Vagina (tissue), 2 donors: Measurements from ENCODE around the gene ZGPAT. TPM values are rescaled to one million over a fixed set of nuclear protein-coding genes. Genes with fewer than 3 reads are reported as not detected.
"Not testable (repeated sequence)": the region's sequence is repeated elsewhere in the genome, so short reads cannot be mapped to it uniquely, and the experiment has no call there.

Source experiments
- DNase-seq, 2 donors: peaks; one replicate each; pipeline ENCODE4 v3.0.0-alpha.2; 2017; ENCODE audit errors: extremely low spot score in 2 of 2
- H3K27ac ChIP-seq: fragments of 200-600 bp; sonication (generic); one replicate; pipeline ENCODE4 v1.5.1; 2019
- H3K27me3 ChIP-seq: fragments of 200-600 bp; sonication (generic); one replicate; pipeline ENCODE4 v1.5.1; 2019
- H3K36me3 ChIP-seq, 2 donors: fragments of 200-600 bp; sonication (generic); one replicate each; pipeline ENCODE4 v1.5.1; 2017 to 2019
- H3K4me1 ChIP-seq: fragments of 200-600 bp; sonication (generic); one replicate; pipeline ENCODE4 v1.5.1; 2019
- H3K4me3 ChIP-seq, 2 donors: fragments of 200-600 bp; sonication (generic); 1 replicate in 1 of 2; 2 replicates in 1 of 2; pipeline ENCODE4 v1.5.1; 2016 to 2019
- H3K9me3 ChIP-seq: fragments of 200-600 bp; sonication (generic); one replicate; pipeline ENCODE4 v1.5.1; 2019
- POLR2A ChIP-seq, 2 donors: fragments of 450-650 bp; IDR thresholded peaks; one replicate each; pipeline ENCODE4 v1.6.1; 2017; ENCODE audit warnings: antibody characterized with exemption in 2 of 2, mild to moderate bottlenecking in 2 of 2, moderate library complexity in 2 of 2
- POLR2AphosphoS5 ChIP-seq, 2 donors: sonication (generic); formaldehyde crosslinking; IDR thresholded peaks; one replicate each; pipeline ENCODE4 v1.9.0; 2017; ENCODE audit warnings: antibody characterized with exemption in 2 of 2, mild to moderate bottlenecking in 2 of 2, low read depth in 1 of 2; ENCODE audit not compliant: insufficient read depth in 1 of 2
- intact Hi-C: fragments of 100-400 bp; cut with DNase I; formaldehyde crosslinking; loops from one replicate; pipeline ENCODE4 v1.15.1; 2023
- total RNA-seq: library from RNA; depleted of rRNA; stranded (reverse); fragments of >200 nt; gene quantifications from one replicate; pipeline ENCODE4 v1.2.3, GENCODE V29; 2016
- TF ChIP-seq, protein P1 (sequence below), 3 experiments: fragments of 450-650 bp in 2 of 3; fragments of 200-600 bp in 1 of 3; sonication (generic) in 1 of 3; IDR thresholded peaks; one replicate each; pipeline ENCODE4 v1.5.1; 2017 to 2019; ENCODE audit warnings: antibody characterized with exemption in 3 of 3, mild to moderate bottlenecking in 2 of 3, moderate library complexity in 2 of 3

ZGPAT gene
- total RNA-seq, 1 donor from 2014 or later: 30.4 TPM

DNA sequence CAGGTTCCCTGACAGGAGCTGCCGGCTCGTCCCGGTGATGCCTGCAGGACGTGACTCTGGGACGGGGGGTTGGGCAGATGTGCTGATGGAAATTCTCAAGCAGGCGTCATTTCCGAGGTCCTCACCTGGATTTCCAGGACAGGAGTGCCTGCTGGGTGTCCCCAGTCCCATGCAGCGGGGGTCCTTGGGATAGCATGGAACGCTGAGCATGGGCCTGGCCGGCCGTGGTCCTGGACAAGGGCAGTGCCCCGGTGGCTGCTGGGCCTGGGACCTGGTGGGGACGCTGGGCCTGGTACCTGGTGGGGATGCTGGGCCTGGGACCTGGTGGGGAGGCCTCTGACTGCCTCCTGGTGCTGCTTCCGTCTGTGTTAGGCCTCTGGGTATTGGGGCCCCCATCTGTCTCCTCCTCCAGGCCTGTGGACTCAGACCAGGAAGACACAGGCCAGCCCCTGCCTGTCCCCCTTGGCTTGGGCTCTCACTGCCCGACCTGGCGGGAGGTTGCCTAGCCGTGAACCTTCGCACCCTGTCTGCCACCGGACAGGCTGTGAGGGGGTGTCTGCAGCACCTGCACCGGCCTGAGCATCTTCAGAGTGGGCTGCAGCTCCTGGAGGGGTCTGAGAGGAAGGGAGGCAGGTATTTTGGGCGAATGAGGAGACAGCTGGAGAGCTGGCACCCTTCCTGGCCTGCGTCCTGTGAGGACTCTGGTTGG, 43.5 kb upstream of the ZGPAT start:
- TF ChIP-seq POLR2A (IDR thresholded peaks at IDR 0.05) (no peak), POLR2AphosphoS5 (IDR thresholded peaks at IDR 0.05; ENCODE audit: insufficient read depth in 1 of 2, low read depth in 1 of 2) (no peak)
- TF ChIP-seq, protein P1, sequence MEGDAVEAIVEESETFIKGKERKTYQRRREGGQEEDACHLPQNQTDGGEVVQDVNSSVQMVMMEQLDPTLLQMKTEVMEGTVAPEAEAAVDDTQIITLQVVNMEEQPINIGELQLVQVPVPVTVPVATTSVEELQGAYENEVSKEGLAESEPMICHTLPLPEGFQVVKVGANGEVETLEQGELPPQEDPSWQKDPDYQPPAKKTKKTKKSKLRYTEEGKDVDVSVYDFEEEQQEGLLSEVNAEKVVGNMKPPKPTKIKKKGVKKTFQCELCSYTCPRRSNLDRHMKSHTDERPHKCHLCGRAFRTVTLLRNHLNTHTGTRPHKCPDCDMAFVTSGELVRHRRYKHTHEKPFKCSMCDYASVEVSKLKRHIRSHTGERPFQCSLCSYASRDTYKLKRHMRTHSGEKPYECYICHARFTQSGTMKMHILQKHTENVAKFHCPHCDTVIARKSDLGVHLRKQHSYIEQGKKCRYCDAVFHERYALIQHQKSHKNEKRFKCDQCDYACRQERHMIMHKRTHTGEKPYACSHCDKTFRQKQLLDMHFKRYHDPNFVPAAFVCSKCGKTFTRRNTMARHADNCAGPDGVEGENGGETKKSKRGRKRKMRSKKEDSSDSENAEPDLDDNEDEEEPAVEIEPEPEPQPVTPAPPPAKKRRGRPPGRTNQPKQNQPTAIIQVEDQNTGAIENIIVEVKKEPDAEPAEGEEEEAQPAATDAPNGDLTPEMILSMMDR (IDR thresholded peaks at IDR 0.05): no peak
- Histone ChIP-seq H3K27me3 (no peaks in the 10 kb centered on the region), H3K9me3 (no peaks in the 10 kb centered on the region), H3K27ac (no peak overlapping the region), H3K4me3 (no peak overlapping the region), H3K4me1 (peaks cover 4% of the 10 kb centered on the region), H3K36me3 (peaks cover 0 to 40% of the 10 kb centered on the region in 2 donors)
- no peak for DNase-seq
- intact Hi-C loops: no loop called here

GRCh38 chr20:63664861-63665594, 42.8 kb upstream of the ZGPAT start:
- Histone ChIP-seq H3K4me3 (no peak overlapping the region), H3K27ac (no peak overlapping the region), H3K9me3 (no peaks in the 10 kb centered on the region), H3K36me3 (peaks cover 0 to 40% of the 10 kb centered on the region in 2 donors), H3K4me1 (no peaks in the 10 kb centered on the region), H3K27me3 (no peaks in the 10 kb centered on the region)
- intact Hi-C loops: no loop called here
- no peak for DNase-seq
- TF ChIP-seq POLR2A (IDR thresholded peaks at IDR 0.05) (no peak), POLR2AphosphoS5 (IDR thresholded peaks at IDR 0.05; ENCODE audit: insufficient read depth in 1 of 2, low read depth in 1 of 2) (no peak)
- TF ChIP-seq, protein P1 (IDR thresholded peaks at IDR 0.05): no peak

DNA sequence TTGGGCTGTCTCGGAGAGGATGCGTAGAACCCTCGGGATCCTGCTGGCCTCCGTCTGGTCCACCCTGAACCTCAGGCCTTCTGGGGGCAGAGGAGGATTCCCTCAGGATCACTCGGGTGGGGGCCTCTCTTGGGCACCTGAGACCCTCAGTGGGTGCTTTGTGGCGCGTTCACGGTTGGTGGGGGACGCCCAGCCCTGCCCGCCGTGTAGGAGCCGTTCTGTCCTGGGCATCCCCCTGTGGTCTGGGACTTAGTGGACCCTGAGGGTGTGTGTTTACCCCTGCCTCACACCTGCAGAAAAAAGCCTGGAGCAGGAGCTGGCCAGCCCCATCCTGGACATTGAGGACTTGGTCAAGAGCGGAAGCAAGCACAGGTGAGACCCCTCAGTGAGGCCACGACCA, 42.1 kb upstream of the ZGPAT start:
- Histone ChIP-seq H3K9me3 (no peaks in the 10 kb centered on the region), H3K27me3 (no peaks in the 10 kb centered on the region), H3K36me3 (peaks cover 0 to 40% of the 10 kb centered on the region in 2 donors), H3K4me1 (no peaks in the 10 kb centered on the region), H3K4me3 (no peak overlapping the region), H3K27ac (no peak overlapping the region)
- DNase-seq: no peak
- intact Hi-C loops: no loop called here
- TF ChIP-seq, protein P1 (IDR thresholded peaks at IDR 0.05): no peak
- no peak for TF ChIP-seq POLR2AphosphoS5 (IDR thresholded peaks at IDR 0.05; ENCODE audit: insufficient read depth in 1 of 2, low read depth in 1 of 2)
- no peak for TF ChIP-seq POLR2A (IDR thresholded peaks at IDR 0.05)

DNA sequence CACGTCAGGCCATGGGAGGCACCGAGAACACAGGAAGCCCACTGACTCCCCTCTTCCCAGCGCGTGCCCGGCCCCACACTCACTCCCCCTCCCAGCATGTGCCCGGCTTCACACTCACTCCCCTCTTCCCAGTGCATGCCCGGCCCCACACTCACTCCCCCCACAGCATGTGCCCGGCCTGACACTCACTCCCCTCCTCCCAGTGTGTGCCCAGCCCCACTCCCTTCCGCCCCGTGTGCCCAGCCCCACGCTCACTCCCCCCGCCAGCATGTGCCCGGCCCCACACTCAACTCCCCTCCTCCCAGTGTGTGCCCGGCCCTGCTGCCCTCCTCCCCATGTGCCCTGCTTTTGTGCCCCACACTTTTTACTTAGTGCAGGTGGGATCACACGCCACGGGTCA, 40.0 kb upstream of the ZGPAT start:
- H3K36me3 ChIP-seq: peaks cover 0 to 22% of the 10 kb centered on the region in 2 donors
- TF ChIP-seq, protein P1 (IDR thresholded peaks at IDR 0.05): no peak
- TF ChIP-seq POLR2A (IDR thresholded peaks at IDR 0.05): no peak
- TF ChIP-seq POLR2AphosphoS5 (IDR thresholded peaks at IDR 0.05; ENCODE audit: insufficient read depth in 1 of 2, low read depth in 1 of 2): no peak
- H3K27ac ChIP-seq: no peak overlapping the region
- H3K4me1 ChIP-seq: no peaks in the 10 kb centered on the region
- no peaks in the 10 kb centered on the region for H3K27me3 ChIP-seq
- H3K4me3 ChIP-seq: no peak overlapping the region
- intact Hi-C loops: no loop called here
- no peaks in the 10 kb centered on the region for H3K9me3 ChIP-seq
- no peak for DNase-seq

- Histone ChIP-seq H3K4me3 (no peak overlapping the region), H3K36me3 (peaks cover 0 to 22% of the 10 kb centered on the region in 2 donors), H3K27ac (no peak overlapping the region), H3K9me3 (no peaks in the 10 kb centered on the region), H3K27me3 (no peaks in the 10 kb centered on the region), H3K4me1 (no peaks in the 10 kb centered on the region)
- intact Hi-C loops: no loop called here
- no peak for DNase-seq
- no peak for TF ChIP-seq POLR2AphosphoS5 (IDR thresholded peaks at IDR 0.05; ENCODE audit: insufficient read depth in 1 of 2, low read depth in 1 of 2)
- no peak for TF ChIP-seq POLR2A (IDR thresholded peaks at IDR 0.05)
- TF ChIP-seq, protein P1 (IDR thresholded peaks at IDR 0.05): no peak
Measured at GRCh38 chr20:63668351-63668750, 39.5 kb upstream of the ZGPAT start.

DNA sequence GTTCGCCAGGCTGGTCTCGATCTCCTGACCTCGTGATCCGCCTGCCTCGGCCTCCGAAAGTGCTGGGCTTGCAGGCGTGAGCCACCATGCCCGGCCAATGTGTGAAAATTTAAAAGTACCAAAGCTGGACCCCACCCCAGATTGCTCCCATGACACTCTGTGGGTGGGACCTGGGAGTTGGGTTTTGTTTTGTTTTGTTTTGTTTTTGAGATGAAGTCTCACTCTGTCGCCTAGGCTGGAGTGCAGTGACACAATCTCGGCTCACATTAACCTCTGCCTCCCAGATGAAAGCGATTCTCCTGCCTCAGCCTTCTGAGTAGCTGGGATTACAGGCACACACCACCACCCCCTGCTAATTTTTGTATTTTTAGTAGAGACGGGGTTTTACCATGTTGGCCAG, 36.1 kb upstream of the ZGPAT start:
- intact Hi-C loops, H3K4me1 ChIP-seq, H3K9me3 ChIP-seq, H3K4me3 ChIP-seq, H3K27ac ChIP-seq, H3K27me3 ChIP-seq, DNase-seq: not testable (repeated sequence)
- peaks cover 0 to 31% of the 10 kb centered on the region in 2 donors for H3K36me3 ChIP-seq
